H1 (cell line): Measurements from ENCODE around the gene C19orf18. TPM values are rescaled to one million over a fixed set of nuclear protein-coding genes. Genes with fewer than 3 reads are reported as not detected.
"Not testable (repeated sequence)": the region's sequence is repeated elsewhere in the genome, so short reads cannot be mapped to it uniquely, and the experiment has no call there.

ENCODE experiments used
- CTCF ChIA-PET: fragments of 300-600 bp; sonication (Branson Sonifier 250); formaldehyde crosslinking; loops from one replicate; lab custom pipeline; 2021; ENCODE audit not compliant: partially characterized antibody; lab: Charles Lee
- POLR2A ChIA-PET: fragments of 300-600 bp; sonication (Branson Sonifier 250); formaldehyde crosslinking; loops from one replicate; lab custom pipeline; 2021; ENCODE audit warnings: inconsistent platforms; ENCODE audit not compliant: partially characterized antibody; lab: Charles Lee
- DNase-seq, 2 experiments: peaks; one replicate each; pipeline versions ENCODE4 v3.0.0 to v3.0.0-alpha.2; 2010 to 2022; ENCODE audit warnings: low spot score in 2 of 2, low read depth in 1 of 2, mixed read lengths in 1 of 2
- FAIRE-seq: peaks from 2 replicates; lab custom pipeline; 2011; peaks lifted over from hg19 to GRCh38; lab: Jason Lieb, UNC
- H2AFZ ChIP-seq: 2 replicates; pipeline ENCODE4 v1.8.1; 2012; ENCODE audit warnings: low read length, inconsistent platforms
- H2AK5ac ChIP-seq: 2 replicates; pipeline ENCODE4 v1.6.1; 2013; ENCODE audit warnings: low read depth, low read length
- H2BK120ac ChIP-seq: replicated peaks from 2 replicates; pipeline ENCODE3; 2013; ENCODE audit warnings: low read depth, low read length, inconsistent platforms
- H2BK12ac ChIP-seq: 2 replicates; pipeline ENCODE4 v1.6.1; 2013; ENCODE audit warnings: low read depth, low read length
- H2BK15ac ChIP-seq: 2 replicates; pipeline ENCODE4 v1.6.1; 2013; ENCODE audit warnings: low read length
- H2BK20ac ChIP-seq: 2 replicates; pipeline ENCODE4 v1.6.1; 2013; ENCODE audit warnings: low read length
- H2BK5ac ChIP-seq: 2 replicates; pipeline ENCODE4 v1.6.1; 2013; ENCODE audit warnings: low read depth, low read length
- H3K14ac ChIP-seq: 2 replicates; pipeline ENCODE4 v1.6.1; 2013; ENCODE audit warnings: inconsistent platforms; ENCODE audit not compliant: insufficient read length
- H3K18ac ChIP-seq: 2 replicates; pipeline ENCODE4 v1.6.1; 2013; ENCODE audit warnings: low read length; ENCODE audit errors: extremely low read depth
- H3K23ac ChIP-seq: 2 replicates; pipeline ENCODE4 v1.6.1; 2013; ENCODE audit warnings: inconsistent platforms; ENCODE audit not compliant: insufficient read length
- H3K23me2 ChIP-seq: 2 replicates; pipeline ENCODE4 v1.6.1; 2013; ENCODE audit warnings: low read depth, low read length
- H3K27ac ChIP-seq: 2 replicates; pipeline ENCODE4 v1.6.1; 2011; ENCODE audit warnings: low read depth, low read length, inconsistent platforms
- H3K27me3 ChIP-seq, 4 experiments: replicated peaks in 1 of 4; 1 replicate in 1 of 4; 2 replicates in 3 of 4; pipeline versions ENCODE4 v1.6.1 to v1.8.1; 2011 to 2013; ENCODE audit warnings: low read length in 3 of 4, mild to moderate bottlenecking in 3 of 4, inconsistent platforms in 2 of 4, mixed read lengths in 2 of 4, moderate library complexity in 1 of 4; ENCODE audit not compliant: control insufficient read depth in 3 of 4, insufficient read depth in 3 of 4; ENCODE audit errors: extremely low read depth in 1 of 4
- H3K36me3 ChIP-seq, 4 experiments: 2 replicates each; pipeline versions ENCODE4 v1.6.1 to v1.8.1; 2011 to 2013; ENCODE audit warnings: mild to moderate bottlenecking in 4 of 4, low read length in 3 of 4, moderate library complexity in 2 of 4, control low read depth in 1 of 4, inconsistent platforms in 1 of 4; ENCODE audit not compliant: insufficient read depth in 4 of 4, control insufficient read depth in 2 of 4
- H3K4ac ChIP-seq: replicated peaks from 2 replicates; pipeline ENCODE3; 2013; ENCODE audit warnings: low read length, low read depth, mixed read lengths, inconsistent platforms; ENCODE audit not compliant: insufficient read length
- H3K4me1 ChIP-seq, 4 experiments: replicated peaks in 1 of 4; 1 replicate in 1 of 4; 2 replicates in 3 of 4; pipeline versions ENCODE4 v1.6.1 to v1.8.1; 2011 to 2013; ENCODE audit warnings: low read length in 3 of 4, inconsistent platforms in 2 of 4, mixed read lengths in 1 of 4; ENCODE audit not compliant: insufficient read depth in 4 of 4, control insufficient read depth in 3 of 4
- H3K4me2 ChIP-seq, 2 experiments: 2 replicates each; pipeline versions ENCODE4 v1.6.1 to v1.8.1; 2011 to 2013; ENCODE audit warnings: low read depth in 2 of 2, low read length in 2 of 2, control low read depth in 1 of 2, inconsistent platforms in 1 of 2, mild to moderate bottlenecking in 1 of 2; ENCODE audit not compliant: insufficient read depth in 1 of 2
- H3K4me3 ChIP-seq, 4 experiments: fragments of 200-600, 300-600 bp in 1 of 4; sonication (generic), shearing (Covaris generic), sonication (Bioruptor Twin) in 1 of 4; 2 replicates each; pipeline versions ENCODE4 v1.5.1 to v1.8.1; 2011 to 2016; ENCODE audit warnings: low read length in 4 of 4, low read depth in 3 of 4, control low read depth in 2 of 4, inconsistent platforms in 2 of 4, mild to moderate bottlenecking in 2 of 4, mixed read lengths in 1 of 4, moderate library complexity in 1 of 4; ENCODE audit not compliant: insufficient read depth in 2 of 4; ENCODE audit errors: extremely low read depth in 1 of 4
- H3K56ac ChIP-seq: replicated peaks from 2 replicates; pipeline ENCODE3; 2013; ENCODE audit warnings: low read depth, mild to moderate bottlenecking, mixed read lengths, low read length, inconsistent platforms; ENCODE audit not compliant: insufficient read length
- H3K79me1 ChIP-seq: 2 replicates; pipeline ENCODE4 v1.6.1; 2013; ENCODE audit warnings: low read depth, low read length, control low read depth
- H3K79me2 ChIP-seq, 2 experiments: 2 replicates each; pipeline versions ENCODE4 v1.6.1 to v1.8.1; 2012 to 2013; ENCODE audit warnings: low read length in 2 of 2, mild to moderate bottlenecking in 2 of 2, inconsistent platforms in 1 of 2; ENCODE audit not compliant: insufficient read depth in 2 of 2, control insufficient read depth in 1 of 2
- H3K9ac ChIP-seq, 4 experiments: replicated peaks in 1 of 4; 1 replicate in 1 of 4; 2 replicates in 3 of 4; pipeline versions ENCODE4 v1.6.1 to v1.8.1; 2011 to 2013; ENCODE audit warnings: low read depth in 3 of 4, low read length in 3 of 4, control low read depth in 2 of 4, mild to moderate bottlenecking in 2 of 4, moderate library complexity in 2 of 4, inconsistent platforms in 1 of 4; ENCODE audit errors: extremely low read depth in 1 of 4
- H3K9me3 ChIP-seq, 2 experiments: 2 replicates each; pipeline versions ENCODE4 v1.6.1 to v1.8.1; 2012 to 2013; ENCODE audit warnings: mild to moderate bottlenecking in 2 of 2, moderate library complexity in 2 of 2, control low read depth in 1 of 2, inconsistent platforms in 1 of 2, low read depth in 1 of 2, low read length in 1 of 2, mixed read lengths in 1 of 2; ENCODE audit not compliant: insufficient read depth in 2 of 2
- H4K20me1 ChIP-seq, 2 experiments: replicated peaks in 1 of 2; 2 replicates each; pipeline versions ENCODE3 to v1.8.1; 2011 to 2013; ENCODE audit warnings: inconsistent platforms in 2 of 2, low read length in 2 of 2, mild to moderate bottlenecking in 1 of 2; ENCODE audit not compliant: insufficient read depth in 2 of 2, control insufficient read depth in 1 of 2
- H4K5ac ChIP-seq: 2 replicates; pipeline ENCODE4 v1.6.1; 2013; ENCODE audit warnings: low read length, low read depth, mixed read lengths, inconsistent platforms; ENCODE audit not compliant: insufficient read length
- H4K8ac ChIP-seq: 2 replicates; pipeline ENCODE4 v1.8.0; 2013; ENCODE audit warnings: mild to moderate bottlenecking, moderate library complexity, low read length, inconsistent platforms; ENCODE audit not compliant: insufficient read depth; ENCODE audit errors: extremely low read depth
- H4K91ac ChIP-seq: replicated peaks from 2 replicates; pipeline ENCODE3; 2013; ENCODE audit warnings: low read length, mixed read lengths, inconsistent platforms; ENCODE audit not compliant: insufficient read length
- WGBS, 2 experiments: shearing (Covaris generic) in 1 of 2; methylation state at CpG; one replicate each; pipeline versions ENCODE4 v1.1.6 to v1.1.7; 2013 to 2015; ENCODE audit warnings: low lambda C conversion rate in 2 of 2, mixed read lengths in 2 of 2, inconsistent platforms in 1 of 2, low coverage in 1 of 2, missing lambda C conversion rate in 1 of 2; ENCODE audit not compliant: insufficient replicate concordance in 2 of 2, insufficient coverage in 1 of 2, insufficient read length in 1 of 2; ENCODE audit errors: extremely low coverage in 1 of 2, missing lambda C conversion rate in 1 of 2; 5-methylcytosine and 5-hydroxymethylcytosine counted together
- polyA plus RNA-seq, 7 experiments: library from polyadenylated mRNA; depleted of rRNA in 3 of 7; stranded (reverse) in 5 of 7; unstranded in 2 of 7; fragments of >200 nt in 5 of 7; fragments of 200-250 nt in 2 of 7; gene quantifications; 1 replicate in 5 of 7; 2 replicates in 1 of 7; 4 replicates in 1 of 7; pipeline versions ENCODE4 v1.2.1 to v1.2.3, GENCODE V29; 2011 to 2013; ENCODE audit warnings: missing spikeins in 2 of 7, mixed read lengths in 2 of 7
- total RNA-seq: library from RNA; stranded (reverse); fragmentation: NEBNext Ultra II Directional; extraction: Animal tissue kit (Norgen Biotek cat#: 25700); gene quantifications from 2 replicates; pipeline ENCODE4 v1.2.1, GENCODE V29; 2021

Gene C19orf18
- total and polyA plus RNA-seq, 2 of the 8 experiments (the other 6 are each of a cell fraction or from before 2014, with no cell fraction given): 0.12 to 0.99 TPM

DNA sequence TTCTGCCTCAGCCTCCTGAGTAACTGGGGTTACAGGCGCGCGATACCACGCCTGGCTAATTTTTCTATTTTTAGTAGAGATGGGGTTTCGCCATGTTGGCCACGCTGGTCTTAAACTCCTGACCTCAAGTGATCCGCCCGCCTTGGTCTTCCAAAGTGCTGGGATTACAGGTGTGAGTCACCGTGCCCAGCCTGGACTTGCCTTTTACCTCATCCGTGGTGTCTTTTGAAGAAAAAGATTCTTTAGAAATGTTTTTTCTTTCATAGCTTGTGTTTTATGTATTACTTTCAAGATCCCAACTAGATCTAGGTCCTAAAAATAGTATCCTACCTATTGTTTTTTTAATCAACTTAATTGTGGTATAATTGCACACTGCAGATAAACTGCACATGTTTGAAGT is 34.5 kb upstream of the C19orf18 start:
- not testable (repeated sequence) for H2BK12ac ChIP-seq, H3K79me1 ChIP-seq, H3K79me2 ChIP-seq, H3K4me1 ChIP-seq, H4K5ac ChIP-seq, H2AK5ac ChIP-seq, H3K4ac ChIP-seq, H4K91ac ChIP-seq, H3K4me3 ChIP-seq, H3K23me2 ChIP-seq, H4K20me1 ChIP-seq, H2BK5ac ChIP-seq, H3K27me3 ChIP-seq, H2BK120ac ChIP-seq, H4K8ac ChIP-seq, H2BK20ac ChIP-seq, H2AFZ ChIP-seq, H3K27ac ChIP-seq, H3K14ac ChIP-seq, H3K23ac ChIP-seq, H3K9ac ChIP-seq, H2BK15ac ChIP-seq, DNase-seq, H3K56ac ChIP-seq, H3K18ac ChIP-seq, FAIRE-seq
- POLR2A ChIA-PET: interaction anchor here (0.7 to 1.5 kb wide), 6 partner anchors 10 to 89 kb away, joined by 3 to 7 read pairs (median 4); partner anchors contain the start of gene ZSCAN18
- 97% methylated on average over 10 of the region's 10 CpGs; no CpG with 5 or more reads in 1 of the 2 experiments for WGBS, 2 experiments
- Histone ChIP-seq H3K4me2 (peak overlapping the region in 1 of 2 experiments; percentile 31; a peak in 1 of 4 replicates), H3K9me3 (peaks cover 41 to 57% of the 10 kb centered on the region in 2 experiments), H3K36me3 (peaks cover 12 to 51% (median 24%) of the 10 kb centered on the region in 4 experiments)
- CTCF ChIA-PET: interaction anchor here (1.0 to 1.8 kb wide), 5 partner anchors 8 to 94 kb away, joined by 3 to 6 read pairs (median 5); no protein-coding TSS in a partner anchor
